BE2C (cell line): ENCODE results near the gene SCN7A.

ENCODE experiments used
- DNase-seq: peaks from one replicate; pipeline ENCODE4 v3.0.0-alpha.2; 2020
- H3K27me3 ChIP-seq: fragments of 250-450 bp; sonication (Bioruptor Pico); 2 replicates; pipeline ENCODE4 v1.5.1; 2020; ENCODE audit warnings: mild to moderate bottlenecking
- H3K36me3 ChIP-seq: fragments of 250-450 bp; sonication (Bioruptor Pico); 2 replicates; pipeline ENCODE4 v1.5.1; 2020; ENCODE audit warnings: mild to moderate bottlenecking
- H3K4me1 ChIP-seq: fragments of 250-450 bp; sonication (Bioruptor Pico); 2 replicates; pipeline ENCODE4 v1.5.1; 2020
- H3K4me3 ChIP-seq: 2 replicates; pipeline ENCODE4 v1.5.1; 2011; ENCODE audit warnings: low read depth, low read length
- H3K9me3 ChIP-seq: fragments of 250-450 bp; sonication (Bioruptor Pico); 2 replicates; pipeline ENCODE4 v1.5.1; 2020
- CTCF ChIP-seq: IDR thresholded peaks from 2 replicates; pipeline ENCODE4 v1.5.1; 2012; ENCODE audit warnings: mild to moderate bottlenecking, low read depth, low read length

SCN7A gene

DNA sequence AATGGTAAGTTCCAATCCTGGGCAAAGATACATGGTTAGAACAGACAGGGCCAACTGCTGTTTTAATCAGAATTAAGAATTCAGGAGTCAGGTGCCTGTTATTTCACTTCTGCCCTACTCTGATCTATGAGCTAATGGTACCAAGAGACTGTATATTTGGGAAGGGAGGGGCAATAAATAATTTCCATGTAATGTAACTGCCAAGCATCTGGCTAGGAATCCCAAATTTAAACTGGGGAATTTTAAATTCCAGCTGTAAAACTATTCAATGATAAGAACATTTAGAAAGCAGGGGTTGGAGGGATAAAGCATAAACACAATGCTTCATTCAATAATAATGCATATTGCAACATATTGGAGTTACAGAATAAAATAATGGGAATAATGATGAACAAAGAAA is 49.7 kb downstream of the SCN7A start:
- no peaks in the 10 kb centered on the region for H3K9me3 ChIP-seq
- no peak for DNase-seq
- no peak overlapping the region for H3K4me3 ChIP-seq
- no peaks in the 10 kb centered on the region; the same call in 1 of the 2 replicates for H3K4me1 ChIP-seq
- no peaks in the 10 kb centered on the region for H3K27me3 ChIP-seq
- TF ChIP-seq CTCF, result no peak
- H3K36me3 ChIP-seq, result no peaks in the 10 kb centered on the region

GRCh38 chr2:166440313-166440712 is 53.7 kb downstream of the SCN7A start:
- Histone ChIP-seq H3K4me3 (no peak overlapping the region), H3K27me3 (no peaks in the 10 kb centered on the region), H3K9me3 (no peaks in the 10 kb centered on the region), H3K4me1 (no peaks in the 10 kb centered on the region; the same call in 1 of the 2 replicates), H3K36me3 (no peaks in the 10 kb centered on the region)
- peak; percentile 7 for DNase-seq
- no peak for TF ChIP-seq CTCF

DNA sequence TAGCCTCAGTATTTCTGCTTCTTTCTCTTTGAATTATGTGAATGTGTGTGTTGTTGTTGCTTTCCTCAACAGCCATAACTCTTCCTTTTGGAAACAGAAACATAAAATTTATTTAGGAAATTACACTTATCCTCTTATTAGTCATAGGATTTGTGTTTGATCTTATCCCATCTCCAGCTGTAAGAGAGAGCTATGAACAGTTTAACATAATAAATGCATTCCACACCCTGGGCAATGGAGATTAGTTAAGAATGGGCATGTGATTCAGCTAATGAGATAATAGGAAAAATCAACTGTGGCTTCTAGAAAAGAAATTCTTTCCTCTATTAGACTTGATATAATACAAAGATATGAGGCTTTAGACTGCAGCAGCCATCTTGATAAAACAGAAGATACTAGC is 55.0 kb downstream of the SCN7A start:
- DNase-seq, result no peak
- TF ChIP-seq CTCF, result no peak
- Histone ChIP-seq H3K4me3 (no peak overlapping the region), H3K9me3 (no peaks in the 10 kb centered on the region), H3K4me1 (no peaks in the 10 kb centered on the region; the same call in 1 of the 2 replicates), H3K36me3 (no peaks in the 10 kb centered on the region), H3K27me3 (no peaks in the 10 kb centered on the region)

GRCh38 chr2:166436976-166437375 is 57.1 kb downstream of the SCN7A start:
- no peaks in the 10 kb centered on the region; the same call in 1 of the 2 replicates for H3K4me1 ChIP-seq
- no peak for DNase-seq
- H3K9me3 ChIP-seq, result no peaks in the 10 kb centered on the region
- H3K27me3 ChIP-seq, result no peaks in the 10 kb centered on the region
- H3K4me3 ChIP-seq, result no peak overlapping the region
- H3K36me3 ChIP-seq, result no peaks in the 10 kb centered on the region
- TF ChIP-seq CTCF, result no peak

GRCh38 chr2:166436189-166436588 is 57.9 kb downstream of the SCN7A start:
- H3K36me3 ChIP-seq, result no peaks in the 10 kb centered on the region
- no peak for DNase-seq
- no peaks in the 10 kb centered on the region for H3K9me3 ChIP-seq
- no peak overlapping the region for H3K4me3 ChIP-seq
- TF ChIP-seq CTCF, result no peak
- H3K27me3 ChIP-seq, result no peaks in the 10 kb centered on the region
- no peaks in the 10 kb centered on the region; the same call in 1 of the 2 replicates for H3K4me1 ChIP-seq

DNA sequence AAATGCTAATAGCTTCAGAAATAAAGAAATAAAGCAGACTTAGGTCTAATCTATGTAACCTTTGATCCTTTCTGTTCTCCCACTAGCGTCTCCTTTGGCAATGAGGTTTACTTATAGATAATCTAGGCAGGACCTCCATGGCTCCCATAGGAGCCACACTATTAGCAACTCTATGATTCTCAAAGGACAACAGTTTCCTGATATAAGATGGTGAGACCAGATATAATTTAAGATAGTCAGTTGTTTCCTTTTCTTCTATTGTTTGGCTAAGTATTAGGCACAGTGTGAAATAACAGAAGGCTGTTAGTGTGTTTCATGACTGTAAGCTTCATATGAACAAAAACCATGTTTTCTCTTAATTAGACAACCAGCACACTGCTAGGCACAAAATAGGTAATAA is 59.6 kb downstream of the SCN7A start:
- H3K4me1 ChIP-seq, result no peaks in the 10 kb centered on the region
- DNase-seq, result no peak
- no peak for TF ChIP-seq CTCF

More for the DNA sequence above, 59.6 kb downstream of the SCN7A start:
- Histone ChIP-seq H3K4me3 (no peak overlapping the region), H3K9me3 (no peaks in the 10 kb centered on the region), H3K36me3 (no peaks in the 10 kb centered on the region), H3K27me3 (no peaks in the 10 kb centered on the region)
